Measurements from ENCODE around the gene PLAU.

Gene PLAU

GRCh38 chr10:73873142-73873837 is 37.6 kb upstream of the PLAU start:
- no peak for TF ChIP-seq CTCF (conservative IDR thresholded peaks at IDR 0.05)
- peak overlapping the region; percentile 55; the same call in 1 of the 2 replicates for H3K27ac ChIP-seq

GRCh38 chr10:73873838-73874215 is 37.1 kb upstream of the PLAU start:
- TF ChIP-seq CTCF (conservative IDR thresholded peaks at IDR 0.05): no peak
- H3K27ac ChIP-seq: peak overlapping the region; percentile 55; the same call in 1 of the 2 replicates

DNA sequence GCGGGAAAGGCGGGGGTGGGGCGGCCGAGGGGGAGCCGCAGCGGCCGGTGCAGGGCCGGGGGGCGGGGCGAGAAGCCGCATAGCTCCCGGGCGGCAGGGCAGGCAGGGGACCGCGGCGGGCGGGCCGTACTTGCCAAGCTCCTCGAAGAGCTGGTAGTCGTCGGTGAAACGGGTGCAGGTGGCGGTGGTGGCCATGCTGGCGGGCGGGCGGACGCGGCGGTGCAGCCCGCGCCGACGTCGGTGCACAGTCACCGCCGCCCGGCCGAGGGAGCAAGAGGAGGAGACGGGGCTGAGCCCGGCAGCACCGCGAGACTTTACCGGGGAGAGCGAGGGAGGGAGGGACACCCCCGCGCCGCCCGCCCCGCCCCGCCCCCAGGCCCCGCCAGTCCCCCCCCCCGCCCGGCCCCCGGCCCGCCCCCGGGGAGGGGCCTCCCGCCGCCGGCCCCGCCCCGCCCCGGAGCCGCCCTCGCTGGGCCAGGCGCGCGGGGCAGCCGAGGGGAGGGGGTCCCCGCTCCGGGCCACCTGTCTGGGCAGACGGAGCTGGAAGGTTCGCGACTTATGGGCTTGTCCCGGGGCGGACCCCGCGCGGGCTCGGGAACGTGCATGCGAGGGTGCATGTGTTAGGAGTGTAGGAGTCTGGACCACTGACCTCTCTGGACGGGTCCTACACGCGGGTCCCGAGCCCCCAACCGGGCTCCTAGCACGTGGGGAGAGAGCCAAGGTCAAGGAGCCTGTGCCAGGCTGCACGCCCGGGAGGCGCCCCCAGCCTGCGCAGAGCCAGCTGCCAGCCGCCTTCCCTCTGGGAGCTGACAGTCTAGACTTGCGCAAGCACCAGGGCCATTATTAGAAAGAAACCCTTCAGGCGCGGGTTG is 36.4 kb upstream of the PLAU start, which contains the start of gene CAMK2G:
CAMK2G (minus strand) TSS at position 289 of the 872 bp plus-strand sequence; CDS start at position 195, 94 bp downstream.
- no peak for TF ChIP-seq CTCF (conservative IDR thresholded peaks at IDR 0.05)
- peak within 1 kb of the TSS; percentile 55; the same call in 1 of the 2 replicates for H3K27ac ChIP-seq

- no peak for TF ChIP-seq CTCF (conservative IDR thresholded peaks at IDR 0.05)
- peak overlapping the region; percentile 55; the same call in 1 of the 2 replicates for H3K27ac ChIP-seq
These were observed 35.8 kb upstream of the PLAU start for GRCh38 chr10:73875139-73875475.

DNA sequence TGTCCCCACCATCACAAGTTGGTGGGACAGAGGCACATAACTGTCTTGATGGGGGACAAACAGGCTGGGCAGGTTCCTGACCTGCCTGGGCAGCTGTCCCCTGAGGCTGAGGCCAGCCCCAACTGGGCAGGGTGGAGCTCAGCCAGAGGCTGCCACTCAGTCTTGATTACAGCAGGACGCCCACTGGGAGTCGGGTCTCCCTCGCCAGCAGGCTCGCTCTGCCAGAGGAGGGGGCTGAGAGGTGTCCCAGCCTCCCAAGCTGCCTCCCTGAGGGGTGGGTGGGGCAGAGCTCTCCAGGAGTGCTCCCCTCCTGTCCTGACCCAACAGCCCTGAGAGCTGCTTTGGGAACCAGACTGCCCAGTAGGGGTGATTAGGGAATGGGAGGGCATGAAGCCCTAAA is 34.8 kb upstream of the PLAU start:
- H3K27ac ChIP-seq: no peak overlapping the region
- TF ChIP-seq CTCF (conservative IDR thresholded peaks at IDR 0.05): no peak

GRCh38 chr10:73876566-73876965 is 34.4 kb upstream of the PLAU start:
- no peak for TF ChIP-seq CTCF (conservative IDR thresholded peaks at IDR 0.05)
- no peak overlapping the region for H3K27ac ChIP-seq

DNA sequence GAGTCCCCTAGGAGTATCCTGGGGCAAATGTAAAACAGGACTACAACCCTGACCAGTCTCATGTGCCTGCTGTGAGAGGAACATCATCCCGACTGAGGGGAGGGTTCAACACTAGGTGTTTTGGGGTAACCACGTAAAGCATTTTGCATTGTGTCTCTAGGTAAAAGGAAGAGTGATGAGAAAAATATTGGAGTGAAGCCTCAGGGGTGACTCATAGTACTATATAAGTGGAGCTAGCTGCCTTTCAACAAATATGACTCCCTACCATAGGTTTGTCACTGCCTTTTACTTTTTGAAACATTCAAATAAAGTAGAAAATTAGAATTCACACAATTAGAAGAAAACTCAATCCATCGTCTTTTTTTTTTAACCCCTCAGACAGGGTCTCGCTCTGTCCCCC is 34.0 kb upstream of the PLAU start:
- H3K27ac ChIP-seq: no peak overlapping the region

More for the DNA sequence above, 34.0 kb upstream of the PLAU start:
- no peak for TF ChIP-seq CTCF (conservative IDR thresholded peaks at IDR 0.05)
